ENCODE results near the gene SLC7A8. TPM values are rescaled to one million over a fixed set of nuclear protein-coding genes. Genes with fewer than 3 reads are reported as not detected.
A peak's percentile ranks its signal among the peaks of the same experiment; 100 is the strongest.

The SLC7A8 gene
- total RNA-seq, 2 donors from 2014 or later: 11.9 to 23.7 TPM

GRCh38 chr14:23104070-23104590, 79.3 kb downstream of the SLC7A8 start:
- Histone ChIP-seq H3K36me3 (no peaks in the 10 kb centered on the region), H3K9me3 (no peaks in the 10 kb centered on the region), H3K27ac (no peak overlapping the region), H3K4me3 (no peak overlapping the region), H3K4me1 (peaks cover 0 to 10% of the 10 kb centered on the region in 2 donors), H3K27me3 (no peaks in the 10 kb centered on the region)
- TF ChIP-seq CTCF (IDR thresholded peaks at IDR 0.05): no peak
- DNase-seq (ENCODE audit: low spot score): no peak

- Histone ChIP-seq H3K4me3 (no peak overlapping the region), H3K9me3 (no peaks in the 10 kb centered on the region), H3K27me3 (no peaks in the 10 kb centered on the region), H3K36me3 (peaks cover under 1% of the 10 kb centered on the region), H3K27ac (no peak overlapping the region), H3K4me1 (peaks cover 0 to 13% of the 10 kb centered on the region in 2 donors)
- DNase-seq (ENCODE audit: low spot score): no peak
- no peak for TF ChIP-seq CTCF (IDR thresholded peaks at IDR 0.05)
Measured at GRCh38 chr14:23103581-23103980, 79.9 kb downstream of the SLC7A8 start.

- H3K27ac ChIP-seq: no peak overlapping the region
- no peaks in the 10 kb centered on the region for H3K27me3 ChIP-seq
- H3K9me3 ChIP-seq: no peaks in the 10 kb centered on the region
- peaks cover 0 to 13% of the 10 kb centered on the region in 2 donors for H3K4me1 ChIP-seq
- no peak overlapping the region for H3K4me3 ChIP-seq
- DNase-seq (ENCODE audit: low spot score): peak; percentile 55
- TF ChIP-seq CTCF (IDR thresholded peaks at IDR 0.05): no peak
- H3K36me3 ChIP-seq: peaks cover 8% of the 10 kb centered on the region
Measured at GRCh38 chr14:23102801-23103200, 80.7 kb downstream of the SLC7A8 start.

- DNase-seq (ENCODE audit: low spot score): no peak
- TF ChIP-seq CTCF (IDR thresholded peaks at IDR 0.05): no peak
- H3K27ac ChIP-seq: no peak overlapping the region
Measured at GRCh38 chr14:23101986-23102625, 81.4 kb downstream of the SLC7A8 start.

GRCh38 chr14:23101213-23101970, 82.1 kb downstream of the SLC7A8 start:
- peaks cover 0 to 27% of the 10 kb centered on the region in 2 donors for H3K4me1 ChIP-seq
- no peaks in the 10 kb centered on the region for H3K9me3 ChIP-seq
- H3K36me3 ChIP-seq: peaks cover 10% of the 10 kb centered on the region
- H3K4me3 ChIP-seq: no peak overlapping the region
- H3K27ac ChIP-seq: no peak overlapping the region
- TF ChIP-seq CTCF (IDR thresholded peaks at IDR 0.05): no peak
- no peak for DNase-seq (ENCODE audit: low spot score)
- H3K27me3 ChIP-seq: no peaks in the 10 kb centered on the region

More at GRCh38 chr14:23101986-23102625, 81.4 kb downstream of the SLC7A8 start:
- Histone ChIP-seq H3K27me3 (no peaks in the 10 kb centered on the region), H3K9me3 (no peaks in the 10 kb centered on the region), H3K36me3 (peaks cover 10% of the 10 kb centered on the region), H3K4me1 (peaks cover 0 to 20% of the 10 kb centered on the region in 2 donors), H3K4me3 (no peak overlapping the region)

All from right atrium auricular region (tissue), 2 donors.